ENCODE results near the gene UGT1A8.

UGT1A8 gene

DNA sequence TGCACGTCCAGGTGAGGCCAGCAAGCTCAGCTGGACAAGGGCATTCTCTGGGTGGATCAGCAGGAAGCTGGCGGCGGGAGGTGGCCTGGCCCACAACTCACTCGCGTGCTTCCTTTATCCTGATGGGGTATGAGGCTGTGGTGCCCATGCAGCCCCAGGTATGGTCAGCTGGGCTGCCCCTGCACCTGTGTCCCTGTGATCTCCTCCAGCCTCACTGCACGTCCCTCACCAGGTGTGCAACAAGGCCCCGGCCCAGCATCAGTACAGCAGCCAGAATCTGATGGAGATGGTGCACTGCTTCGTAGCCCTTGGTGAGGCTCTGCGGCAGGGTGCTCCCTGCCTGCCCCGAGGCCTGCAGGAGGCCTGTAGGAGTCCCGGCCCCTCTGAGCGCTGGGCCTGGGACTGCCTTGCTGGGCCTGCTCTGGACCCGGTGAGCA lies 178.3 kb downstream of the UGT1A8 start:
- TF ChIP-seq CTCF (conservative IDR thresholded peaks at IDR 0.05; ENCODE audit: low read length) = no peak
- no peak for TF ChIP-seq EZH2phosphoT487 (IDR thresholded peaks at IDR 0.05; ENCODE audit: borderline replicate concordance)
- H3K9me3 ChIP-seq (ENCODE audit: insufficient read depth, low read depth, low read length) = no peaks in the 10 kb centered on the region
- no peaks in the 10 kb centered on the region for H3K79me2 ChIP-seq (ENCODE audit: insufficient read depth, low read length)
- H3K4me1 ChIP-seq (ENCODE audit: insufficient read depth, low read length, poor library complexity, severe bottlenecking) = no peaks in the 10 kb centered on the region
- no peaks in the 10 kb centered on the region for H4K20me1 ChIP-seq (ENCODE audit: insufficient read depth, low read length, poor library complexity, severe bottlenecking)
- H3K4me2 ChIP-seq (ENCODE audit: low read depth, low read length, poor library complexity, severe bottlenecking) = no peak overlapping the region
- no peaks in the 10 kb centered on the region for H3F3A ChIP-seq (ENCODE audit: low read depth)
- no peak overlapping the region for H3K4me3 ChIP-seq (ENCODE audit: low read length, poor library complexity, severe bottlenecking)
- no peaks in the 10 kb centered on the region for H3K9me2 ChIP-seq (replicated peaks; ENCODE audit: low read depth, low read length)
- H3K9ac ChIP-seq (ENCODE audit: low read depth, low read length, poor library complexity, severe bottlenecking) = no peak overlapping the region
- H2AFZ ChIP-seq (ENCODE audit: low read length) = no peak overlapping the region
- no peaks in the 10 kb centered on the region for H3K36me3 ChIP-seq (ENCODE audit: insufficient read depth, low read length)
- H3K27me3 ChIP-seq (ENCODE audit: insufficient read depth, low read length, poor library complexity, severe bottlenecking) = no peaks in the 10 kb centered on the region

DNA sequence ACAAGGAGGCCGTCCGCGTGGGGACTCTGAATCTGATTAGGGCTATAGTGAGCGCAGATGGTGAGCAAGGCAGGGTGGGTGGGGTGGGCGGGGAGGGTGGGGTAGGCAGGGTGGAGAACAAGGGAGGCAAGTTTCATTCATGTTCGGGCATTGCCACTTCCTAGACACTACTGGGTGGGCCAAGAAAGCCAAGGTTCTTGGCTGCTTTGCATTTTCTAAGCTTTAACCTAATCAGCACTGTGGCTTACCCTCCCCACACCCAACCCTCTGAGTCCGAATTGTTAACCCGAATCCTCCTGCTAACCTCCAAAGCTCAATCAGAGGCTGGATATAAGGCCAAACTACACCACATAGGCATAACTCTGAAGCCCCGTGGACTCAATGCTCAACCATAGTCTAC lies 178.8 kb downstream of the UGT1A8 start:
- Histone ChIP-seq H3K79me2 (ENCODE audit: insufficient read depth, low read length) (no peaks in the 10 kb centered on the region), H3K9me2 (replicated peaks; ENCODE audit: low read depth, low read length) (no peaks in the 10 kb centered on the region), H3K9me3 (ENCODE audit: insufficient read depth, low read depth, low read length) (no peaks in the 10 kb centered on the region), H3K36me3 (ENCODE audit: insufficient read depth, low read length) (no peaks in the 10 kb centered on the region), H4K20me1 (ENCODE audit: insufficient read depth, low read length, poor library complexity, severe bottlenecking) (no peaks in the 10 kb centered on the region), H3K4me1 (ENCODE audit: insufficient read depth, low read length, poor library complexity, severe bottlenecking) (no peaks in the 10 kb centered on the region), H3F3A (ENCODE audit: low read depth) (no peaks in the 10 kb centered on the region), H3K4me2 (ENCODE audit: low read depth, low read length, poor library complexity, severe bottlenecking) (no peak overlapping the region), H3K27me3 (ENCODE audit: insufficient read depth, low read length, poor library complexity, severe bottlenecking) (no peaks in the 10 kb centered on the region), H2AFZ (ENCODE audit: low read length) (no peak overlapping the region), H3K4me3 (ENCODE audit: low read length, poor library complexity, severe bottlenecking) (no peak overlapping the region), H3K9ac (ENCODE audit: low read depth, low read length, poor library complexity, severe bottlenecking) (no peak overlapping the region)
- TF ChIP-seq EZH2phosphoT487 (IDR thresholded peaks at IDR 0.05; ENCODE audit: borderline replicate concordance) (no peak), CTCF (conservative IDR thresholded peaks at IDR 0.05; ENCODE audit: low read length) (no peak)

DNA sequence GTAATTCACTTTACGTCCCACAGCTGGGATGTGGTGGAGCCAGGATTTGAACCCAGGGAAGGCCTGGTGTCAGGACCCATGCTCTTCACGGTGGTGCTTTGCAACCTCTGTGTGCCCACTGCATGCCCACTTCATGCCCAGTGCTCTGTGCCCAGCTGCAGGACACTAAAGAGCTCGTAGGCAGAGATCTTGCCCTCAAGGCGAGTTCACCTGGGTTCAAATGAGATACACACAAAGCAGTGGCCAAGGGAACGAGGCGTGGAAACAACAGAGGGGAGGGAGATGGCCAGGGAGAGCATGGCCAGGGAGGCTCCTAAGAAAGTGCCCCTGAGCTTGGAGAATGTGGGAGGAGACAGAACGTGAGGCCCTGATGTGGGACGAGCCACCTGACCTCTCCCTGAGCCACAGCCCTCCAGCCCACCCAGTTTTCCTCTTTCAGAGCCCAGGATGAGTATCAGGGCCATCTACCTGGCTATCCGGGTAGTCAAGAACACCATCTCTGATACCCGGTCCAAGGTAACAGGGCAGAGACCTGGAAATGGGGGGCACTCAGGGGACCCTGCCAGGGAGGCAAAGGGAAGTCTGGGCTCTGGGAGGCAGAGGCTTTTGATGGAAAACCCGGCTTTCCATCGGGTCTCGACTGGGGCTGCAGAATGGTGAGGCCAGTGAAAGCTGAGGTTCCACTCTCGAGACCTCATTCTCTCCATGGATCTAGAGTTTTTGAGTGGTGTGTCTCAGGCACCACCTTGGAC lies 181.1 kb downstream of the UGT1A8 start:
- no peaks in the 10 kb centered on the region for H3K9me3 ChIP-seq (ENCODE audit: insufficient read depth, low read depth, low read length)
- no peaks in the 10 kb centered on the region for H3K36me3 ChIP-seq (ENCODE audit: insufficient read depth, low read length)
- no peaks in the 10 kb centered on the region for H3K9me2 ChIP-seq (replicated peaks; ENCODE audit: low read depth, low read length)
- no peak overlapping the region for H3K4me3 ChIP-seq (ENCODE audit: low read length, poor library complexity, severe bottlenecking)
- no peaks in the 10 kb centered on the region for H3K4me1 ChIP-seq (ENCODE audit: insufficient read depth, low read length, poor library complexity, severe bottlenecking)
- no peak for TF ChIP-seq CTCF (conservative IDR thresholded peaks at IDR 0.05; ENCODE audit: low read length)
- TF ChIP-seq EZH2phosphoT487 (IDR thresholded peaks at IDR 0.05; ENCODE audit: borderline replicate concordance) = no peak
- H3K79me2 ChIP-seq (ENCODE audit: insufficient read depth, low read length) = no peaks in the 10 kb centered on the region
- H4K20me1 ChIP-seq (ENCODE audit: insufficient read depth, low read length, poor library complexity, severe bottlenecking) = no peaks in the 10 kb centered on the region
- H3F3A ChIP-seq (ENCODE audit: low read depth) = no peaks in the 10 kb centered on the region
- no peak overlapping the region for H2AFZ ChIP-seq (ENCODE audit: low read length)
- no peak overlapping the region for H3K4me2 ChIP-seq (ENCODE audit: low read depth, low read length, poor library complexity, severe bottlenecking)
- H3K27me3 ChIP-seq (ENCODE audit: insufficient read depth, low read length, poor library complexity, severe bottlenecking) = no peaks in the 10 kb centered on the region
- H3K9ac ChIP-seq (ENCODE audit: low read depth, low read length, poor library complexity, severe bottlenecking) = no peak overlapping the region
